GM19043 (cell line): ENCODE results near the gene NSUN6.
A peak's percentile ranks its signal among the peaks of the same experiment; 100 is the strongest.

Experiments used
- ATAC-seq: cut with Tn5 transposase; IDR thresholded peaks from one replicate; pipeline ENCODE4 v1.9.1; 2021; ENCODE audit warnings: low read depth; ENCODE audit not compliant: unreplicated experiment

NSUN6 gene

GRCh38 chr10:18651324-18652007, at the start of gene NSUN6:
Gene NSUN6, minus strand, starts transcription at chr10:18651587. Its CDS starts 384 bp downstream, at chr10:18651203.
- peak; percentile 97 for ATAC-seq

GRCh38 chr10:18699849-18700840, 48.8 kb upstream of the NSUN6 start:
- ATAC-seq: no peak

GRCh38 chr10:18690541-18690940, 39.2 kb upstream of the NSUN6 start:
- no peak for ATAC-seq

GRCh38 chr10:18689498-18689897, 38.1 kb upstream of the NSUN6 start:
- ATAC-seq: no peak

- no peak for ATAC-seq
These were observed 36.3 kb upstream of the NSUN6 start for GRCh38 chr10:18687706-18688105.

GRCh38 chr10:18687195-18687594, 35.8 kb upstream of the NSUN6 start:
- no peak for ATAC-seq

- ATAC-seq: no peak
These were observed 34.2 kb upstream of the NSUN6 start for GRCh38 chr10:18685555-18685954.

- ATAC-seq: no peak
These were observed 33.6 kb upstream of the NSUN6 start for GRCh38 chr10:18684953-18685352.

GRCh38 chr10:18684416-18684815, 33.0 kb upstream of the NSUN6 start:
- ATAC-seq: no peak

- no peak for ATAC-seq
These were observed 32.0 kb upstream of the NSUN6 start for GRCh38 chr10:18683427-18683826.

GRCh38 chr10:18681971-18682411, 30.6 kb upstream of the NSUN6 start:
- ATAC-seq: no peak

GRCh38 chr10:18681366-18681765, 30.0 kb upstream of the NSUN6 start:
- no peak for ATAC-seq

- no peak for ATAC-seq
These were observed 29.4 kb upstream of the NSUN6 start for GRCh38 chr10:18680754-18681153.

GRCh38 chr10:18675086-18675801, 23.9 kb upstream of the NSUN6 start:
- ATAC-seq: no peak

- ATAC-seq: no peak
These were observed 16.6 kb upstream of the NSUN6 start for GRCh38 chr10:18668026-18668425.

- ATAC-seq: no peak
These were observed 15.4 kb upstream of the NSUN6 start for GRCh38 chr10:18666810-18667209.

GRCh38 chr10:18665815-18666558, 14.6 kb upstream of the NSUN6 start:
- no peak for ATAC-seq

GRCh38 chr10:18664841-18665478, 13.6 kb upstream of the NSUN6 start:
- no peak for ATAC-seq

GRCh38 chr10:18660816-18661431, 9.5 kb upstream of the NSUN6 start:
- no peak for ATAC-seq
